Liver (tissue), 9 donors: ENCODE results near the gene MAGI1. TPM values are rescaled to one million over a fixed set of nuclear protein-coding genes. Genes with fewer than 3 reads are reported as not detected.
A peak's percentile ranks its signal among the peaks of the same experiment; 100 is the strongest.

Experiments used
- DNase-seq: peaks from one replicate; pipeline ENCODE4 v3.0.0-alpha.2; 2017; ENCODE audit warnings: low spot score
- H3K27ac ChIP-seq, 2 donors: one replicate each; pipeline ENCODE4 v1.7.0; 2013; ENCODE audit warnings: inconsistent platforms in 2 of 2, low read length in 2 of 2, control low read depth in 1 of 2, low read depth in 1 of 2, mild to moderate bottlenecking in 1 of 2
- H3K27me3 ChIP-seq, 4 donors: one replicate each; pipeline versions ENCODE4 v1.6.1 to v1.7.0; 2013; ENCODE audit warnings: low read length in 3 of 4, inconsistent platforms in 1 of 4, mild to moderate bottlenecking in 1 of 4, moderate library complexity in 1 of 4; ENCODE audit not compliant: control insufficient read depth in 4 of 4, insufficient read depth in 4 of 4
- H3K36me3 ChIP-seq, 4 donors: one replicate each; pipeline versions ENCODE4 v1.6.1 to v1.7.0; 2013; ENCODE audit warnings: low read length in 3 of 4, mild to moderate bottlenecking in 3 of 4, low read depth in 1 of 4, moderate library complexity in 1 of 4; ENCODE audit not compliant: control insufficient read depth in 4 of 4, insufficient read depth in 3 of 4
- H3K4me1 ChIP-seq, 4 donors: one replicate each; pipeline versions ENCODE4 v1.6.1 to v1.7.0; 2013; ENCODE audit warnings: low read length in 3 of 4, mild to moderate bottlenecking in 3 of 4, moderate library complexity in 1 of 4; ENCODE audit not compliant: control insufficient read depth in 4 of 4, insufficient read depth in 4 of 4
- H3K4me3 ChIP-seq, 3 donors: one replicate each; pipeline versions ENCODE4 v1.6.1 to v1.7.0; 2013; ENCODE audit warnings: low read length in 3 of 3, control low read depth in 1 of 3, low read depth in 1 of 3, mild to moderate bottlenecking in 1 of 3
- H3K9ac ChIP-seq, 2 donors: one replicate each; pipeline ENCODE4 v1.7.0; 2013; ENCODE audit warnings: low read length in 2 of 2, mild to moderate bottlenecking in 2 of 2, moderate library complexity in 2 of 2, control low read depth in 1 of 2, low read depth in 1 of 2
- H3K9me3 ChIP-seq, 4 donors: one replicate each; pipeline versions ENCODE4 v1.6.1 to v1.7.0; 2013; ENCODE audit warnings: low read length in 3 of 4; ENCODE audit not compliant: control insufficient read depth in 4 of 4
- EGR1 ChIP-seq, 2 donors: IDR thresholded peaks; 2 replicates each; pipeline ENCODE4 v1.6.1; 2016 to 2018; ENCODE audit warnings: antibody characterized with exemption in 2 of 2, low read depth in 2 of 2
- FOXA1 ChIP-seq: IDR thresholded peaks from 2 replicates; pipeline ENCODE4 v1.6.1; 2016; ENCODE audit warnings: antibody characterized with exemption
- HNF4A ChIP-seq, 2 donors: conservative IDR thresholded peaks; 2 replicates each; pipeline ENCODE4 v1.6.1; 2016; ENCODE audit warnings: antibody characterized with exemption in 2 of 2, mild to moderate bottlenecking in 2 of 2
- HNF4G ChIP-seq: IDR thresholded peaks from 2 replicates; pipeline ENCODE4 v1.6.1; 2016; ENCODE audit warnings: antibody characterized with exemption
- JUND ChIP-seq, 2 donors: IDR thresholded peaks; 2 replicates each; pipeline ENCODE4 v1.6.1; 2016; ENCODE audit warnings: antibody characterized with exemption in 2 of 2
- RAD21 ChIP-seq, 2 donors: IDR thresholded peaks; 2 replicates each; pipeline ENCODE4 v1.6.1; 2016; ENCODE audit warnings: antibody characterized with exemption in 2 of 2, mild to moderate bottlenecking in 2 of 2
- RXRA ChIP-seq, 2 donors: IDR thresholded peaks; 2 replicates each; pipeline ENCODE4 v1.6.1; 2017 to 2018; ENCODE audit warnings: antibody characterized with exemption in 2 of 2, mild to moderate bottlenecking in 1 of 2
- SP1 ChIP-seq: IDR thresholded peaks from 2 replicates; pipeline ENCODE4 v1.6.1; 2018; ENCODE audit warnings: antibody characterized with exemption, mild to moderate bottlenecking
- TAF1 ChIP-seq: conservative IDR thresholded peaks from 2 replicates; pipeline ENCODE4 v1.6.1; 2016; ENCODE audit warnings: antibody characterized with exemption, mild to moderate bottlenecking
- YY1 ChIP-seq: IDR thresholded peaks from 2 replicates; pipeline ENCODE4 v1.6.1; 2016; ENCODE audit warnings: antibody characterized with exemption, mild to moderate bottlenecking
- WGBS: extraction: QIAGEN DNeasy Blood & Tissue Kit; methylation state at CpG from one replicate; pipeline ENCODE4 v1.1.7; 2013; 5-methylcytosine and 5-hydroxymethylcytosine counted together
- polyA plus RNA-seq, 2 donors: library from polyadenylated mRNA; stranded (reverse) in 1 of 2; unstranded in 1 of 2; fragments of 200-250 nt in 1 of 2; fragments of >200 nt in 1 of 2; fragmentation: Nextera tagmentation in 1 of 2; extraction: Ambion mirVana in 1 of 2; gene quantifications; one replicate each; pipeline versions ENCODE4 v1.2.1 to v1.2.3, GENCODE V29; 2013 to 2015
- total RNA-seq, 2 donors: library from RNA; depleted of rRNA; stranded (reverse); fragments of >200 nt; gene quantifications; one replicate each; pipeline ENCODE4 v1.2.3, GENCODE V29; 2014
- TF ChIP-seq, protein P1 (sequence below): fragments of 150-350 bp; IDR thresholded peaks from 2 replicates; pipeline ENCODE4 v1.5.1; 2017; ENCODE audit warnings: improper control_type of control experiment, low read depth, low read length; ENCODE audit not compliant: missing input control
- TF ChIP-seq, protein P2 (sequence below): IDR thresholded peaks from 2 replicates; pipeline ENCODE4 v1.6.1; 2016; ENCODE audit warnings: antibody characterized with exemption
- TF ChIP-seq, protein P3 (sequence below): IDR thresholded peaks from 2 replicates; pipeline ENCODE4 v1.6.1; 2016; ENCODE audit warnings: antibody characterized with exemption, mild to moderate bottlenecking
- TF ChIP-seq, protein P4 (sequence below): IDR thresholded peaks from 2 replicates; pipeline ENCODE4 v1.6.1; 2016; ENCODE audit warnings: antibody characterized with exemption
- TF ChIP-seq, protein P5 (sequence below): IDR thresholded peaks from 2 replicates; pipeline ENCODE4 v1.6.1; 2016; ENCODE audit warnings: antibody characterized with exemption
- donor health status: healthy.
- donor health status: healthy.
- donor health status: healthy.
- donor health status: healthy.
- donor health status: healthy.

Gene MAGI1
- total and polyA plus RNA-seq, 4 donors: 9.6 to 68.8 (median 14.0) TPM

DNA sequence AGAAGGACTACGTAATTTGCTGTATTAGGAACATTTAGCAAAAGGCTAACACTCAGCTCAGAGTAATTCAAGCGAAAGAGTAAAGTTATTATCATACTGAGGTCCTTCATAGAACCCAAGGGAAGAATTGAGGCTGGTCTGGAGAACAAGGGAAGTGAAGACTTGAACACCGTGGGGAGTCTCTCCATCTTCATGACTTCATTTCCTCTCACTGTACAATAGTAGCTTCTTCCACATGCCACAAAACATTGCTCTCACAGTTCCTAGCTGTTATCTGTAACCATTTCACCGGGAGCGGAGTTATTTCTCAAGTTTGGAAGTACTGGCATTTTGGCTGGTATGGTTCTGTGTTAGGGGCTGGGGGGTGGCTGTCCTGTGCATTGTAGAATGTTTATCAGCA, 69.7 kb downstream of the MAGI1 start:
- H3K27ac ChIP-seq: no peak overlapping the region
- WGBS: 93% methylated on average over 5 of the region's 5 CpGs

DNA sequence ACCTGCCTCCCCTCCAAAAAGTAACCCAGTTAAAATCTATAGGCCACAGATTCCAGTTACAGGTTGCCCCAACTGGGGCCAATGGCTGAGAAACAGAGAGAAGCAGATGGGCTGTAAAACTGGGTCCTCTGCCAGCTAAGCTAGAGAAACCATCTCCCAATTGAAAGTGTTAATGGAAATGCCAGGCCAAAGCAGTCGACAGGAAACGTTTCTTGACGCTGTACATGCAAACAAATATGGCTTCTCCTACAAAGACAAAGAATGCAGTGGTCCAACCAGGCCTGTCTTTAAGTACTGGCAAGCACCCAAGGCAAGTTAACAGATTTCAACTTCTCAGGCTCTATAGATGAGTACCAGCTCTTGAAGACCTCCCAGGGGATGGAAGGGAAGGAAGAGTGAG, 71.3 kb downstream of the MAGI1 start:
- H3K4me1 ChIP-seq: peaks cover 0 to 3% (median 0%) of the 10 kb centered on the region in 4 donors
- no peaks in the 10 kb centered on the region for H3K27me3 ChIP-seq
- 85% methylated on average over 3 of the region's 3 CpGs for WGBS
- H3K36me3 ChIP-seq: no peaks in the 10 kb centered on the region
- no peak overlapping the region for H3K27ac ChIP-seq
- no peaks in the 10 kb centered on the region for H3K9me3 ChIP-seq
- H3K4me3 ChIP-seq: no peak overlapping the region
- no peak for TF ChIP-seq FOXA1
- no peak for TF ChIP-seq YY1
- TF ChIP-seq JUND (IDR thresholded peaks at IDR 0.05): no peak
- TF ChIP-seq TAF1: no peak
- TF ChIP-seq, protein P1, sequence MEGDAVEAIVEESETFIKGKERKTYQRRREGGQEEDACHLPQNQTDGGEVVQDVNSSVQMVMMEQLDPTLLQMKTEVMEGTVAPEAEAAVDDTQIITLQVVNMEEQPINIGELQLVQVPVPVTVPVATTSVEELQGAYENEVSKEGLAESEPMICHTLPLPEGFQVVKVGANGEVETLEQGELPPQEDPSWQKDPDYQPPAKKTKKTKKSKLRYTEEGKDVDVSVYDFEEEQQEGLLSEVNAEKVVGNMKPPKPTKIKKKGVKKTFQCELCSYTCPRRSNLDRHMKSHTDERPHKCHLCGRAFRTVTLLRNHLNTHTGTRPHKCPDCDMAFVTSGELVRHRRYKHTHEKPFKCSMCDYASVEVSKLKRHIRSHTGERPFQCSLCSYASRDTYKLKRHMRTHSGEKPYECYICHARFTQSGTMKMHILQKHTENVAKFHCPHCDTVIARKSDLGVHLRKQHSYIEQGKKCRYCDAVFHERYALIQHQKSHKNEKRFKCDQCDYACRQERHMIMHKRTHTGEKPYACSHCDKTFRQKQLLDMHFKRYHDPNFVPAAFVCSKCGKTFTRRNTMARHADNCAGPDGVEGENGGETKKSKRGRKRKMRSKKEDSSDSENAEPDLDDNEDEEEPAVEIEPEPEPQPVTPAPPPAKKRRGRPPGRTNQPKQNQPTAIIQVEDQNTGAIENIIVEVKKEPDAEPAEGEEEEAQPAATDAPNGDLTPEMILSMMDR: no peak
- no peak for TF ChIP-seq SP1
- no peak overlapping the region for H3K9ac ChIP-seq
- DNase-seq: no peak

More for the DNA sequence above, 69.7 kb downstream of the MAGI1 start:
- no peaks in the 10 kb centered on the region for H3K27me3 ChIP-seq
- no peak overlapping the region for H3K4me3 ChIP-seq
- H3K9ac ChIP-seq: no peak overlapping the region
- H3K36me3 ChIP-seq: no peaks in the 10 kb centered on the region
- H3K4me1 ChIP-seq: peaks cover 0 to 2% (median 0%) of the 10 kb centered on the region in 4 donors
- no peak for DNase-seq
- no peak for TF ChIP-seq JUND (IDR thresholded peaks at IDR 0.05)
- H3K9me3 ChIP-seq: no peaks in the 10 kb centered on the region

DNA sequence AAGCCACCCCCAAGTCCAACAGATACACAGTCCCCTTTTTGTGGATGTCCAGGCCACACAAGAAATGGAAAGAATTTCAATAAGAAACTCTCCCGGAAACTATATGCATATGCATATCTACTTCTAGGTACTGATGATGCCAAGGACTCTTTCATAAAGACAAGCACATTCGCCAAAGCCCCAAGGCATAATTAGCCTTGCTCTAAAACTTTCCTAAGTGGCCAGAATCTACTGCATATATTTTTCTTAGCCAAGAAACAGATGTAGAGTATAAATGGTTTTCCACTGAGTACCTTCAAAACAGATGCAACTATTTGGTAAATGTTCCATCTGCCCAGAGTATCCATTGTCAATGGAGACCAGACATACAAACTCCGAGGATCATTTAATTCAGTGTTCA, 73.9 kb downstream of the MAGI1 start:
- Histone ChIP-seq H3K9ac (no peak overlapping the region), H3K27me3 (no peaks in the 10 kb centered on the region), H3K27ac (peak overlapping the region in 1 of 2 donors; percentile 43), H3K9me3 (no peaks in the 10 kb centered on the region), H3K4me3 (no peak overlapping the region), H3K36me3 (no peaks in the 10 kb centered on the region), H3K4me1 (peaks cover 0 to 4% (median 3%) of the 10 kb centered on the region in 4 donors)
- TF ChIP-seq, protein P2, sequence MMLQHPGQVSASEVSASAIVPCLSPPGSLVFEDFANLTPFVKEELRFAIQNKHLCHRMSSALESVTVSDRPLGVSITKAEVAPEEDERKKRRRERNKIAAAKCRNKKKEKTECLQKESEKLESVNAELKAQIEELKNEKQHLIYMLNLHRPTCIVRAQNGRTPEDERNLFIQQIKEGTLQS: no peak
- TF ChIP-seq, protein P3, sequence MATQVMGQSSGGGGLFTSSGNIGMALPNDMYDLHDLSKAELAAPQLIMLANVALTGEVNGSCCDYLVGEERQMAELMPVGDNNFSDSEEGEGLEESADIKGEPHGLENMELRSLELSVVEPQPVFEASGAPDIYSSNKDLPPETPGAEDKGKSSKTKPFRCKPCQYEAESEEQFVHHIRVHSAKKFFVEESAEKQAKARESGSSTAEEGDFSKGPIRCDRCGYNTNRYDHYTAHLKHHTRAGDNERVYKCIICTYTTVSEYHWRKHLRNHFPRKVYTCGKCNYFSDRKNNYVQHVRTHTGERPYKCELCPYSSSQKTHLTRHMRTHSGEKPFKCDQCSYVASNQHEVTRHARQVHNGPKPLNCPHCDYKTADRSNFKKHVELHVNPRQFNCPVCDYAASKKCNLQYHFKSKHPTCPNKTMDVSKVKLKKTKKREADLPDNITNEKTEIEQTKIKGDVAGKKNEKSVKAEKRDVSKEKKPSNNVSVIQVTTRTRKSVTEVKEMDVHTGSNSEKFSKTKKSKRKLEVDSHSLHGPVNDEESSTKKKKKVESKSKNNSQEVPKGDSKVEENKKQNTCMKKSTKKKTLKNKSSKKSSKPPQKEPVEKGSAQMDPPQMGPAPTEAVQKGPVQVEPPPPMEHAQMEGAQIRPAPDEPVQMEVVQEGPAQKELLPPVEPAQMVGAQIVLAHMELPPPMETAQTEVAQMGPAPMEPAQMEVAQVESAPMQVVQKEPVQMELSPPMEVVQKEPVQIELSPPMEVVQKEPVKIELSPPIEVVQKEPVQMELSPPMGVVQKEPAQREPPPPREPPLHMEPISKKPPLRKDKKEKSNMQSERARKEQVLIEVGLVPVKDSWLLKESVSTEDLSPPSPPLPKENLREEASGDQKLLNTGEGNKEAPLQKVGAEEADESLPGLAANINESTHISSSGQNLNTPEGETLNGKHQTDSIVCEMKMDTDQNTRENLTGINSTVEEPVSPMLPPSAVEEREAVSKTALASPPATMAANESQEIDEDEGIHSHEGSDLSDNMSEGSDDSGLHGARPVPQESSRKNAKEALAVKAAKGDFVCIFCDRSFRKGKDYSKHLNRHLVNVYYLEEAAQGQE: no peak
- TF ChIP-seq YY1 (no peak), EGR1 (IDR thresholded peaks at IDR 0.05; ENCODE audit: low read depth in 2 of 2) (no peak), HNF4A (conservative IDR thresholded peaks at IDR 0.05) (no peak), RAD21 (IDR thresholded peaks at IDR 0.05) (no peak), FOXA1 (no peak), HNF4G (no peak), RXRA (IDR thresholded peaks at IDR 0.05) (no peak)
- TF ChIP-seq, protein P4, sequence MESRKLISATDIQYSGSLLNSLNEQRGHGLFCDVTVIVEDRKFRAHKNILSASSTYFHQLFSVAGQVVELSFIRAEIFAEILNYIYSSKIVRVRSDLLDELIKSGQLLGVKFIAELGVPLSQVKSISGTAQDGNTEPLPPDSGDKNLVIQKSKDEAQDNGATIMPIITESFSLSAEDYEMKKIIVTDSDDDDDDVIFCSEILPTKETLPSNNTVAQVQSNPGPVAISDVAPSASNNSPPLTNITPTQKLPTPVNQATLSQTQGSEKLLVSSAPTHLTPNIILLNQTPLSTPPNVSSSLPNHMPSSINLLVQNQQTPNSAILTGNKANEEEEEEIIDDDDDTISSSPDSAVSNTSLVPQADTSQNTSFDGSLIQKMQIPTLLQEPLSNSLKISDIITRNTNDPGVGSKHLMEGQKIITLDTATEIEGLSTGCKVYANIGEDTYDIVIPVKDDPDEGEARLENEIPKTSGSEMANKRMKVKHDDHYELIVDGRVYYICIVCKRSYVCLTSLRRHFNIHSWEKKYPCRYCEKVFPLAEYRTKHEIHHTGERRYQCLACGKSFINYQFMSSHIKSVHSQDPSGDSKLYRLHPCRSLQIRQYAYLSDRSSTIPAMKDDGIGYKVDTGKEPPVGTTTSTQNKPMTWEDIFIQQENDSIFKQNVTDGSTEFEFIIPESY: no peak
- TF ChIP-seq, protein P1: no peak
- TF ChIP-seq, protein P5, sequence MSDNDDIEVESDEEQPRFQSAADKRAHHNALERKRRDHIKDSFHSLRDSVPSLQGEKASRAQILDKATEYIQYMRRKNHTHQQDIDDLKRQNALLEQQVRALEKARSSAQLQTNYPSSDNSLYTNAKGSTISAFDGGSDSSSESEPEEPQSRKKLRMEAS: no peak
- no peak for DNase-seq
- WGBS: 96% methylated on average over 3 of the region's 3 CpGs
